Effector memory CD8-positive, alpha-beta T cell (primary cell): Measurements from ENCODE around the gene SNRNP40.
"Not testable (repeated sequence)": the region's sequence is repeated elsewhere in the genome, so short reads cannot be mapped to it uniquely, and the experiment has no call there.

Experiments used
- ATAC-seq: fragments of 150-1000 bp; cut with Tn5 transposase; replicated peaks from 2 replicates; pipeline ENCODE4 v1.10.0; 2021; ENCODE audit warnings: mild to moderate bottlenecking, moderate library complexity
- DNase-seq, 3 experiments: peaks; one replicate each; pipeline ENCODE4 v3.0.0; 2021
- H3K27ac Mint-ChIP-seq, 2 donors: one replicate each; pipeline ENCODE4 v1.8.0; 2022; ENCODE audit warnings: mild to moderate bottlenecking in 2 of 2, mixed read lengths in 2 of 2, moderate library complexity in 2 of 2
- H3K27me3 Mint-ChIP-seq, 2 donors: one replicate each; pipeline ENCODE4 v1.8.0; 2022; ENCODE audit warnings: mixed read lengths in 2 of 2
- H3K36me3 Mint-ChIP-seq: one replicate; pipeline ENCODE4 v1.8.0; 2022; ENCODE audit warnings: mild to moderate bottlenecking, moderate library complexity, mixed read lengths; ENCODE audit not compliant: insufficient read depth
- H3K4me1 Mint-ChIP-seq, 2 donors: one replicate each; pipeline ENCODE4 v1.8.0; 2022; ENCODE audit warnings: low read depth in 2 of 2, mixed read lengths in 2 of 2
- H3K4me3 Mint-ChIP-seq, 2 donors: one replicate each; pipeline ENCODE4 v1.8.0; 2022; ENCODE audit warnings: mild to moderate bottlenecking in 2 of 2, mixed read lengths in 2 of 2, moderate library complexity in 2 of 2
- H3K9me3 Mint-ChIP-seq, 2 donors: one replicate each; pipeline ENCODE4 v1.8.0; 2022; ENCODE audit warnings: mixed read lengths in 2 of 2

The SNRNP40 gene

DNA sequence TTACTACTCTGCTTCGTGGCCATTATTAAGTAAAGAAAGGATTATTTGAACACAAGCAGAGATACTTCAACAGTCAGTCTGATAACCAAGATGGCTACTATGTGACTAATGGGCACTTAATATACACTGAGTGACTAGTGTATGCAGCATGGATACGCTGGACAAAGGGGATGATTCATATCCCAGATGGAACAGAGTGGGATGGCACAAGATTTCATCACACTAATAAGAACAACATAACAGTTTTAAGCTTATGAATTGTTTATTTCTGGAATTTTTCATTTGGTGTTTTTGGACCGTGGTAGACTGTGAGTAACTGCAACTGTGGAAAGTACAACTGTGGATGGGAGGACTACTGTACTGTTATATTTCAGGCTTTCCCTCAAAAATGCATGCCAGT is 9.7 kb upstream of the SNRNP40 start:
- Mint-ChIP-seq H3K9me3 (no peaks in the 10 kb centered on the region), H3K4me3 (no peak overlapping the region), H3K27ac (no peak overlapping the region), H3K4me1 (peaks cover 12 to 23% of the 10 kb centered on the region in 2 donors), H3K36me3 (peaks cover 17% of the 10 kb centered on the region), H3K27me3 (no peaks in the 10 kb centered on the region)
- DNase-seq (no peak), ATAC-seq (no peak)

DNA sequence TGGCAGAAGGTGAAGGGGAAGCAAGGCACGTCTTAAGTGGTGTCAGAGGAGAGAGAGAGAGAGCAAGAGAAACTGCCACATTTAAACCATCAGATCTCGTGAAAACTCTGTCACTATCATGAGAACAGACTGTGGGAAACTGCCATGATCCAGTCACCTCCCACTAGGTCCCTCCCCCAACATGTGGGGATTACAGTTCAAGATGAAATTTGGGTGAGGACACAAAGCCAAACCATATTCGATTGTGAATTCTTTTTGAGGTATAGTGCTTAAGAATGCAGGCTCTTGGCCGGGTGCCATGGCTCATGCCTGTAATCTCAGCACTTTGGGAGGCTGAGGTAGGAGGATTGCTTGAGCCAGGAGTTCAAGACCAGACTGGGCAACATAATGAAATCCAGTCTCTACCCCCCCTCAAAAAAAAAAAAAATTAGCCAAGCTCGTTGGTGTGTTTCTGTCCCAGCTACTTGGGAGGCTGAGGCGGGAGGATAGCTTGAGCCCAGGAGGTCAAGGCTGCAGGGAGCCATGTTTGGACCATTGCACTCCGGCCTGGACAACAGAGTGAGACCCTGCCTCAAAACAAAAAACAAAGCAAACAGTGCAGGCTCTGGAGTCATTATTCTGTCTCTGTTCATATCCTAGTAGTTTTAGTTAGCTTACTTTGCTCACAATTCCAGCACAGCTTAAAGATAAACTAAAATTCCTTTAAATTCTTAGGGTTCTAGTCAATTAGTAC is 6.3 kb upstream of the SNRNP40 start:
- Mint-ChIP-seq H3K27ac (peak overlapping the region in 1 of 2 donors; percentile 52), H3K27me3 (no peaks in the 10 kb centered on the region)

DNA sequence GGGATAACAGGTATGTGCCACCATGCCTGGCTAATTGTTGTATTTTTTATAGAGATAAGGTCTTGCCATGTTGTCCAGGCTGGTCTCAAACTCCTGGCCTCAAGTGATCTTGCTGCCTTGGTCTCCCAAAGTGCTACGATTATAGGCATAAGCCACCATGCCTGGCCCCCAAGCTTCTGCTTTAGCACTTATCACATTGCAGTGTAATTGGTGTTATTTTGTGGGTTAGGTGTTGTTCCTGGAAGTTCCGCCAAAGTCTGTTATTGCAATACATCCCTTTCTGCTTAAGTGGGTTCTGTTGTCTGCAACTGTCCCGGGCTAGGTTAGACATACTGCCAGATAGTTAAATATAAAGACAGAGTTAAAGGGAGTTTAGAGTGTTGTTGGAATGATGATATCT is 3.6 kb upstream of the SNRNP40 start:
- H3K9me3 Mint-ChIP-seq = no peaks in the 10 kb centered on the region
- H3K4me1 Mint-ChIP-seq = peaks cover 20 to 30% of the 10 kb centered on the region in 2 donors
- DNase-seq (peak; percentile 5 to 17 (median 14)), ATAC-seq (no peak)
- no peaks in the 10 kb centered on the region for H3K27me3 Mint-ChIP-seq
- H3K27ac Mint-ChIP-seq = peak overlapping the region; percentile 42 to 91
- H3K4me3 Mint-ChIP-seq = peak overlapping the region; percentile 13 to 60
- peaks cover 4% of the 10 kb centered on the region for H3K36me3 Mint-ChIP-seq

More for the DNA sequence above, 6.3 kb upstream of the SNRNP40 start:
- Mint-ChIP-seq H3K9me3 (no peaks in the 10 kb centered on the region), H3K4me3 (no peak overlapping the region), H3K4me1 (peaks cover 22 to 33% of the 10 kb centered on the region in 2 donors), H3K36me3 (peaks cover 6% of the 10 kb centered on the region)
- ATAC-seq (no peak), DNase-seq (no peak)

DNA sequence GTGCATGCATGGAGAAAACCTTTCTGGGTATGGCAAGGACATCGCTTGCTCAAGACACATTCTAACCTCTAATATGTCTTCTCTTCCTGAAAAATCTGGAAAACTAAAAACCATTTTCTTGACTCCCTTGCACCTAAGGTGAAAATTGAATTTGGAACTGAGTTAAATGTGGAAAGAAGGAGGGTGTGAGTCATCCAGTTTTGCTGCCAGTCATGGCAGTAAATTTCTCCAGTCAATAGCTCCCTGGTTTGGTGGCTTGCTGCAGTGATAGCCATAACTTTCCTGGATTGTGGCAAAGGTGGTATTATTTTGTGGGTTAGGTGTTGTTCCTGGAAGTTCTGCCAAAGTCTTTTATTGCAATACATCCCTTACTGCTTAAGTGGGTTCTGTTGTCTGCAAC is 2.8 kb upstream of the SNRNP40 start:
- H3K36me3 Mint-ChIP-seq = peaks cover 8% of the 10 kb centered on the region
- H3K4me3 Mint-ChIP-seq = peak overlapping the region in 1 of 2 donors; percentile 60
- DNase-seq (no peak), ATAC-seq (no peak)
- H3K27me3 Mint-ChIP-seq = no peaks in the 10 kb centered on the region
- H3K4me1 Mint-ChIP-seq = peaks cover 20 to 28% of the 10 kb centered on the region in 2 donors
- H3K9me3 Mint-ChIP-seq = no peaks in the 10 kb centered on the region
- peak overlapping the region in 1 of 2 donors; percentile 91 for H3K27ac Mint-ChIP-seq

DNA sequence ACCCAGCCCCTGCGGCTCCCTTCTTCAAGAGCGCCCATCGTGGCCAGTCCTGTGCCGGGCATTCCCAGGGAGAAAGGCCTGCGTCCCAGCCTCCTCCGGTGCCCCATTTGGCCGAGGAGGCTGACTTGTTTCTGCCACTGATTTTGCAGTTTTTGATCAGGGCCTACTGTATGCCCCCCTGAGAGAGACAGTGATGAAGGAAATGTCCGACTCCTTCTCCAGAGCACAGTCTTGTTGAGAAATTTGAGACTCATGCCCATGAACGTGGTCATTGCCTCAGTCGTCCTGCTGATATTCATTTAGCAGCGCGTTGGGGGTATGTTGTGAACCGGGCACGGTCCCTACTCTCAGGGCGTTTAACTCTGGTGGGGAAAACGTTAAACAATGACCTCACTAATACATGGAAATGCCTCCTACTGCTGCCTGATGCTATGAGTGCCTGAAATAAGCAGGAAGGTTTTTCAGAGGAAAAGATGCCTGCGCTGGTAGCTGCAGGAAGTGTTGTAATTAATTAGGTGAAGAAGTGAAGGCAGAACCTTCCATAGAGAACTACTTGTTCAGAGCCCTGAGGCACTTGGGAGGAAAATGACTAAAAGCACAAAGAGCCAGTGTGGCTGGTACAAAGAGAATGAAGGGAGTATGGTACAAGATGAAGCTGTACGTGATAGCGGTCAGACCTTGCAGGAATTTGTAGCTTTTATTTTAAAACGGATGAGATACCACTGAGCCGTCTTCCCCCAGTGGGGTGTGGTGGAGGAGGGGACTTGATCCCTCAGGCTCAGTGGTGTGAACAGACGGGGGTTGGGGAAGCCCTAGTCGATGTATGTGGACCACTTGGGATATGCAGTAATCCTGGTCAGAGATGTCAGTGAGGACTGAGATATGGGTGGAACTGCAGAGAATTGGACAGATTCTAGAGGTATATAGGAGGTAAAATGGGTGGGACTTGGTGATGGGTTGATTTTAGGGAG is 974 bp upstream of the SNRNP40 start:
- DNase-seq (no peak), ATAC-seq (no peak)
- H3K27ac Mint-ChIP-seq = no peak overlapping the region
- peaks cover 22 to 25% of the 10 kb centered on the region in 2 donors for H3K4me1 Mint-ChIP-seq
- H3K4me3 Mint-ChIP-seq = no peak overlapping the region
- peaks cover 24% of the 10 kb centered on the region for H3K36me3 Mint-ChIP-seq
- H3K27me3 Mint-ChIP-seq = no peaks in the 10 kb centered on the region
- no peaks in the 10 kb centered on the region for H3K9me3 Mint-ChIP-seq

DNA sequence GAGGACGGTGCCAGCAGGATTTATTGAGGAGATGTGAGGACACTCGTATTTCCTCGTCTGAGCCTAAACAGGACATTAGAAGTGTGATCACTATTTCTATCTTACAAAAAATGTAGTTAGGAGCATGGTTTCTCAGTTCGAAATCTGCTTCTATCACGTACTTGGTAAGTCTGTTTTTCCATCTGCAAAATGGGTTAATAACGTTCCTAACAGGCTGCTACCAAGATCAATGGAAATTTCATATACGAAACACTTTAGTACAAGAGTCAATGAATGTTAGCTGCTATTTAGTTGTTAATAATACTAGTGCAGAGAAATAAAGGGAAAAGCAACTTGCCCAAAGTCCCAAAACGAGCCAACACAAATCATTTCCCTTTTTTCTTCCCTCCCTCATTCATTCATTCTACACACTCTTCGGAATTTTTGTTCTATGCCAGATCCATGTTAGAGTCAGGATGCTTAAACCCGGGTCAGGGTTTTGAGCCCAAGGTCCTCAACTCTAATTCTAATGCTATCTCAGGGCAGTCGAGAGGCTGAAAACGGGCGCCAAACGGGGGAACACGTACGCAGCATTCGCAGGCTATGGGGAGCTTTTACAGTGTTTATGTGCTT is 608 bp downstream of the SNRNP40 start:
- H3K4me1 Mint-ChIP-seq = peaks cover 20 to 22% of the 10 kb centered on the region in 2 donors
- H3K4me3 Mint-ChIP-seq = no peak overlapping the region
- no peaks in the 10 kb centered on the region for H3K27me3 Mint-ChIP-seq
- ATAC-seq (no peak), DNase-seq (no peak)
- no peak overlapping the region for H3K27ac Mint-ChIP-seq
- H3K9me3 Mint-ChIP-seq = no peaks in the 10 kb centered on the region
- peaks cover 40% of the 10 kb centered on the region for H3K36me3 Mint-ChIP-seq

DNA sequence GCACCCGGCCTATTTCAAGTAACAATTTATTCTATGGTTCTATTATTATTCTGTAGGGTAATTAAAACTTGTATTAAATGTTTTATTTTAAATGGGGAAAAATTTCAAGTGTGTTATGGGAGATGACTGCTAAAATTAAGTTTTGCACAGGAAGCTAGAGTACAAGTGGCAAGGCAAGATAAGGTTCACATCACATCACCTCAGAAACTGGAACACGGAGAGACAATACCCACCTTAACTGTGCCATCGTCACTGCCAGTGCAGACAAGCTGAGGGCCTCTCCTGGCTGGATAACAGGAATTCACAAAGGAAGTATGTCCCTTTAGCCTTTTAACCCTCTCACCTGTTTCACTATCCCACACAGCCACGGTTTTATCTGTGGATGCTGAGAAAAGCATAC is 7.6 kb downstream of the SNRNP40 start:
- ATAC-seq = no peak
- Mint-ChIP-seq H3K36me3 (peaks cover 82% of the 10 kb centered on the region), H3K27ac (no peak overlapping the region)

DNA sequence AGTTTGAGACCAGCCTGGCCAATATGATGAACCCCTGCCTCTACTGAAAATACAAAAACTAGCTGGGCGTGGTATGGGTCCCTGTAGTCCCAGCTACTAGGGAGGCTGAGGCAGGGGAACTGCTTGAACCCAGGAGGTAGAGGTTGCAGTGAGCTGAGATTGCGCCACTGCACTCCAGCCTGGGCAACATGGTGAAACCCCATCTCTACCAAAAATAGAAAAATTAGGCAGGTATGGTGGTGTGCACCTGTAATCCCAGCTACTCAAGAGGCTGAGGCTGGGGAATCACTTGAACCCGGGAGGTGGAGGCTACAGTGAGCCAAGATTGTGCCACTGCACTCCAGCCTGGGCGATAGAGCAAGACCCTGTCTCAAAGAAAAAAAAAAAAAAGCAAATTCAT is 8.8 kb downstream of the SNRNP40 start:
- not testable (repeated sequence) for H3K9me3 Mint-ChIP-seq, DNase-seq, ATAC-seq, H3K4me1 Mint-ChIP-seq, H3K27me3 Mint-ChIP-seq, H3K27ac Mint-ChIP-seq, H3K4me3 Mint-ChIP-seq
- H3K36me3 Mint-ChIP-seq = peaks cover 72% of the 10 kb centered on the region

More for the DNA sequence above, 7.6 kb downstream of the SNRNP40 start:
- Mint-ChIP-seq H3K27me3 (no peaks in the 10 kb centered on the region), H3K4me3 (no peak overlapping the region), H3K9me3 (no peaks in the 10 kb centered on the region), H3K4me1 (peaks cover 7 to 10% of the 10 kb centered on the region in 2 donors)
- DNase-seq = no peak

DNA sequence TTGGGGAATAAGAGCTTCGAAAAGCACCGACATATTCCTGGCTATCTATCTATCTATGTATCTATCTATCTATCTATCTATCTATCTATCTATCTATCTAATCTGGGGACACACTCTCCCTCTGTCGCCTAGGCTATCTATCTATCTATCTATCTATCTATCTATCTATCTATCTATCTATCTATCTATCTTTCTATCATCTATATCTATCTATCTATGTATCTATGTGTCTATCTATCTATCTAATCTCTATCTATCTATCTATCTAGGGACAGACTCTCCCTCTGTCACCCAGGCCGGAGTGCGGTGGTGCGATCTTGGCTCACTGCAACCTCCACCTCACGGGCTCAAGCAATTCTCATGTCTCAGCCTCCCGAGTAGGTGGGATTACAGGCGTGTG is 14.2 kb downstream of the SNRNP40 start:
- not testable (repeated sequence) for H3K4me1 Mint-ChIP-seq, ATAC-seq, H3K9me3 Mint-ChIP-seq, H3K27me3 Mint-ChIP-seq, DNase-seq, H3K4me3 Mint-ChIP-seq
- Mint-ChIP-seq H3K27ac (peak overlapping the region in 1 of 2 donors; percentile 60), H3K36me3 (peaks cover 65% of the 10 kb centered on the region)

- ATAC-seq = no peak
- H3K4me1 Mint-ChIP-seq = peaks cover 4 to 20% of the 10 kb centered on the region in 2 donors
Observed at GRCh38 chr1:31273619-31274018, 23.0 kb downstream of the SNRNP40 start.

DNA sequence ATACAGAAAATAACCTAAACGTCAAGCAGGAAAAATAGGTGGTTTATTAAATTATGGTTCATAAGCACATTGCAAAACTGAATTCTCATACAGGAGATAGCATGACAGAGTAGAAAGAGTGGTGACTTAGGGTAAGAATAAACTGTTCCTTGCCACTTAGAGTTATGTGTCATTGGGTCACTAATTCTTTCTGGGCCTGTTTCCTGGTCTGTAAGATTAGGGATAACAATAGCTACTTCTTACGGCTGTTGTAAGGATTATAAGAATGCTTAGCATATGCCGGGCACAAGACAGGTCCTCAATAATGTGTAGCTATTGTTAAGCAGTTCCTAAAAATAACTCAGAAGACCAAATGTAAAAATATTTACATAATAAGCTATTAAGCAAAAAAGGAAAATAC is 24.2 kb downstream of the SNRNP40 start:
- H3K4me1 Mint-ChIP-seq = peaks cover 3 to 20% of the 10 kb centered on the region in 2 donors
- peaks cover 79% of the 10 kb centered on the region for H3K36me3 Mint-ChIP-seq
- no peak overlapping the region for H3K27ac Mint-ChIP-seq
- H3K9me3 Mint-ChIP-seq = no peaks in the 10 kb centered on the region
- ATAC-seq (no peak), DNase-seq (no peak)
- no peak overlapping the region for H3K4me3 Mint-ChIP-seq
- H3K27me3 Mint-ChIP-seq = no peaks in the 10 kb centered on the region

More at GRCh38 chr1:31273619-31274018, 23.0 kb downstream of the SNRNP40 start:
- no peak for DNase-seq
- Mint-ChIP-seq H3K27me3 (no peaks in the 10 kb centered on the region), H3K9me3 (no peaks in the 10 kb centered on the region), H3K36me3 (peaks cover 79% of the 10 kb centered on the region), H3K4me3 (no peak overlapping the region), H3K27ac (peak overlapping the region; percentile 68 to 83)

DNA sequence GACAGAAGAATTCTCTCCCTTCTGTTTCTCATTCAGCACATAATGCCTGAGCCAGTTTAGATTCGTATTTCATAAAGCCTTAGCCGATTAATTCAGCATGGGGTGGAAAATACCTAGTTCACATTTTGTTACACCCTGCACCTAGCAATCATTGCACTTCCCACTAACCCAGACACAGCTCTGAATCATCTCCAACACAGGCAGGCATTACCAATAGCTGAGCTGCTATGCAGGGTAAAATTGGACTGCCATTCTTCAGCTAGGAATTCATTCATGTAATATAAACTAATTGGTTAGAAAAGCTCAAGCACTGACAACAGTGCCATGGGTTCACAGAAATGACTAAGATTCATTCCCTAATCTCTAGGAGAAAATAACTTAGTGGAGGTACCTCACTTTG is 30.0 kb downstream of the SNRNP40 start:
- DNase-seq = no peak
- H3K4me1 Mint-ChIP-seq = no peaks in the 10 kb centered on the region
- H3K27me3 Mint-ChIP-seq = no peaks in the 10 kb centered on the region
- no peak overlapping the region for H3K4me3 Mint-ChIP-seq
- no peaks in the 10 kb centered on the region for H3K9me3 Mint-ChIP-seq
- ATAC-seq = no peak
- H3K27ac Mint-ChIP-seq = no peak overlapping the region
- peaks cover 89% of the 10 kb centered on the region for H3K36me3 Mint-ChIP-seq

DNA sequence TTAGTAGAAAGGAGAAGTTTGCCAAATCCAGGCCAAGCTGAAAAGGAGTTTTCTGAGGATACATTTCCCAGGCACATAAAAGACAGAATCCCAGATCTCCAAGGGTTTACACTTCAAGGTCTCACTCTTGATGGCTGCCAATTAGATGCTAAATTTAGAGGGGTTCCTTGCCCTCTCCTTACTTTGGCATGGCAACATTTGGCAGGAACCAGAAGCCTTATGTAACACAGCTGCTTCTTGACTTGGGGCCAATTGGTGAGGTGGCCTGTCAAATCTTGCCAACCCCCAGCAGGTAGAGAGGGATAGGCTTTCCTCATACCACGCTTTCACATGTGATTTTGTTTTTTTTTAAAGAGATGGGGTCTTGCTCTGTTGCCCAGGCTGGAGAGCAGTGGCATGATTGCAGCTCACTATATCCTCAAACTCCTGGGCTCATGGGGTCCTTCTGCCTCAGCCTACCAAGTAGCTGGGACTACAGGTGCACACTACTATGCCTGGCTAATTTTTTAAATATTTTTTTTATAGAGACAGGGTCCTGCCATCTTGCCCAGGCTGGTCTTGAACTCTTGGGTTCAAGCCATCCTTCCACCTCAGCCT is 31.7 kb downstream of the SNRNP40 start:
- Mint-ChIP-seq H3K36me3 (peaks cover 92% of the 10 kb centered on the region), H3K27ac (no peak overlapping the region), H3K4me3 (no peak overlapping the region), H3K4me1 (no peaks in the 10 kb centered on the region), H3K9me3 (no peaks in the 10 kb centered on the region), H3K27me3 (no peaks in the 10 kb centered on the region)
- ATAC-seq (no peak), DNase-seq (no peak)
